HG03342 (cell line): ENCODE results near the gene NAT16.
"Not testable (repeated sequence)": the region's sequence is repeated elsewhere in the genome, so short reads cannot be mapped to it uniquely, and the experiment has no call there.

ENCODE experiments used
- ATAC-seq: cut with Tn5 transposase; IDR thresholded peaks from one replicate; pipeline ENCODE4 v1.9.1; 2021; ENCODE audit warnings: mild to moderate bottlenecking, moderate library complexity; ENCODE audit not compliant: unreplicated experiment

Gene NAT16

DNA sequence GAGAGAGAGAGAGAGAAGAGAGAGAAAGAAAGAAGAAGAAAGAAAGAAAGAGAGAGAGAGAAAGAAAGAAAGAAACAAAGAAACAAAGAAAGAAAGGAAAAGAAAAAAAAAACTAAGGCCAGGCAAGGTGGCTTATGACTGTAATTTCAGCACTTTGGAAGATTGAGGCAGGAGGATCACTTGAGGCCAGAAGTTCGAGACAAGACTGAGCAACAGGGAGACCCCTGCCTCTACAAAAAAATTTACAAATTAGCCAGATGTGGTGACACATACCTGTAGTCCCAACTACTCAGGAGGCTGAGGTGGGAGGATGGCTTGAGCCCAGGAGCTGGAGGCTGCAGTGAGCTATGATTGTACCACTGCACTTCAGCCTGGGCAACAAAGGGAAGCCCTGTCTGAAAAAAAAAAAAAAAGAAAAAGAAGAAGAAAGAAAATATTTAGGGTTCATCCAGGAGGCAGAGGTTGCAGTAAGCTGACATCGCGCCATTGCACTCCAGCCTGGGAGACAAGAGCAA, 50.4 kb downstream of the NAT16 start:
- ATAC-seq = no peak

DNA sequence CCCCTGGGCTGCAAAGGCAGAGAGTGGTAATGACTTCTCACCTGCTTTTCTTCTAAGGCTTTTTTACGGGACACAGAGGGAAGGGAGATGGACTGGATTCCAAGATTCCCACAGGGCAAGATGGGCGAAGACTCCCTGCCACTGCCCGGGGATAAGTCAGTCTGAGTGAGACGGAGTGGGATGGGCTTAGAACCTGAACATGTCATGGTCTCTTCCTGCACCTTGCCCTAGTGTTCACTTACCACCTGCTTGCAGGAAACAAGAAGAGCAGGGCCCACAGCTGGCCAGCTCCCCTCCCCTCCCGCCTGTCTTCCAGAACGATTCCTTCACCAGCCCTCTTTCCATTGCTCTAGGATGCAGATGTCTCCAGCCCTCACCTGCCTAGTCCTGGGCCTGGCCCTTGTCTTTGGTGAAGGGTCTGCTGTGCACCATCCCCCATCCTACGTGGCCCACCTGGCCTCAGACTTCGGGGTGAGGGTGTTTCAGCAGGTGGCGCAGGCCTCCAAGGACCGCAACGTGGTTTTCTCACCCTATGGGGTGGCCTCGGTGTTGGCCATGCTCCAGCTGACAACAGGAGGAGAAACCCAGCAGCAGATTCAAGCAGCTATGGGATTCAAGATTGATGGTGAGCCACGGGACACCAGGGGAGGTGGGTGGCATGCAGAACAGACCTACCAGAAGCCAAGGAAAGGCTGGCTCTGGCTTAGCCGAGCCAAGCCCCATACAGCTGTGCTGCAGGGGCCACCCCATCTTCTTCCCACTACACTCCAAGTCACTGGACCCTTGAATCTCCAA, 51.9 kb downstream of the NAT16 start:
- ATAC-seq = no peak

DNA sequence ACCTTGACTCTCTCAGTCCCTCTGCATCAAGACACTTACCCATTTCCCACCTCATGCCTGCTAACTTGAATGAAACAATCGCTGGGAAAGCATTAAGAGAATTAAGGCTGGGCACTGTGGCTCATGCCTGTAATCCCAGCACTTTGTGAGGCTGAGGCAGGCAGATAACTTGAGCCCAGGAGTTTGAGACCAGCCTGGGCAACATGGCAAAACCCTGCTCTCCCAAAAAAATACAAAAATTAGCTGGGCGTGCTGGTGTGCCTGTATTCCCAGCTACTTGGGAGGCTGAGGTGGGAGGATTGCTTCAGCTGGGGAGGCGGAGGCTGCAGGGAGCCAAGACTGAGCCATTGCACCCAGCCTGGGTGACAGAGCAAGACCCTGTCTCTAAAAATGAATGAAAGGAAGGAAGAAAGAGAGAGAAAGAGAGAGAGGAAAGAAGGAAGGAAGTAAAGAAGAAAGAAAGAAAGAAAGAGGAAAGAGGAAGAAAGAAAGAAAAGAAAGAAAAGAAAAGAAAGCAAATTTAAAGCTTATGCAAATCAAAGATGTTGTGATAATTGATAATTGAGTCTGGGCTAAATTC, 52.5 kb downstream of the NAT16 start:
- ATAC-seq = no peak

DNA sequence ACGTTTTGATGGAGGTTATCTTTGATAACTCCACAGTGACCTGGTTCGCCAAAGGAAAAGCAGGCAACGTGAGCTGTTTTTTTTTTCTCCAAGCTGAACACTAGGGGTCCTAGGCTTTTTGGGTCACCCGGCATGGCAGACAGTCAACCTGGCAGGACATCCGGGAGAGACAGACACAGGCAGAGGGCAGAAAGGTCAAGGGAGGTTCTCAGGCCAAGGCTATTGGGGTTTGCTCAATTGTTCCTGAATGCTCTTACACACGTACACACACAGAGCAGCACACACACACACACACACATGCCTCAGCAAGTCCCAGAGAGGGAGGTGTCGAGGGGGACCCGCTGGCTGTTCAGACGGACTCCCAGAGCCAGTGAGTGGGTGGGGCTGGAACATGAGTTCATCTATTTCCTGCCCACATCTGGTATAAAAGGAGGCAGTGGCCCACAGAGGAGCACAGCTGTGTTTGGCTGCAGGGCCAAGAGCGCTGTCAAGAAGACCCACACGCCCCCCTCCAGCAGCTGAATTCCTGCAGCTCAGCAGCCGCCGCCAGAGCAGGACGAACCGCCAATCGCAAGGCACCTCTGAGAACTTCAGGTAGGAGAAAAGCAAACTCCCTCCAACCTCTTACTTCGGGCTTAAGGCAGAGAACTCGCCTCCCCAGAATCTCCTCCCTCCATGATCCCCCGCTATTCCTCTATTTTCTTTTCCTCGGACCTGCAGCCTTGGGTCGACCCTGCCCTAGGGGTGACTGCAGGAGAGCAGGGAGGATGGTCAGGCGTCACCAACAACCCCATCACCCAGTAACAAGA, 53.2 kb downstream of the NAT16 start, which contains the start of gene SERPINE1:
Gene SERPINE1, plus strand, starts transcription at position 454 of the 809 bp plus-strand sequence. CDS start 1,290 bp downstream, outside the sequence.
- peak; percentile 47 for ATAC-seq

DNA sequence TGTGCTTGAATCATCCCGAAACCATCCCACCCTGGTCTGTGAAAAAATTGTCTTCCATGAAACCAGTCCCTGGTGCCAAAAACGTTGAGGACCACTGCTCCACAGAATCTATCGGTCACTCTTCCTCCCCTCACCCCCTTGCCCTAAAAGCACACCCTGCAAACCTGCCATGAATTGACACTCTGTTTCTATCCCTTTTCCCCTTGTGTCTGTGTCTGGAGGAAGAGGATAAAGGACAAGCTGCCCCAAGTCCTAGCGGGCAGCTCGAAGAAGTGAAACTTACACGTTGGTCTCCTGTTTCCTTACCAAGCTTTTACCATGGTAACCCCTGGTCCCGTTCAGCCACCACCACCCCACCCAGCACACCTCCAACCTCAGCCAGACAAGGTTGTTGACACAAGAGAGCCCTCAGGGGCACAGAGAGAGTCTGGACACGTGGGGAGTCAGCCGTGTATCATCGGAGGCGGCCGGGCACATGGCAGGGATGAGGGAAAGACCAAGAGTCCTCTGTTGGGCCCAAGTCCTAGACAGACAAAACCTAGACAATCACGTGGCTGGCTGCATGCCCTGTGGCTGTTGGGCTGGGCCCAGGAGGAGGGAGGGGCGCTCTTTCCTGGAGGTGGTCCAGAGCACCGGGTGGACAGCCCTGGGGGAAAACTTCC, 54.0 kb downstream of the NAT16 start:
- ATAC-seq = peak; percentile 60

DNA sequence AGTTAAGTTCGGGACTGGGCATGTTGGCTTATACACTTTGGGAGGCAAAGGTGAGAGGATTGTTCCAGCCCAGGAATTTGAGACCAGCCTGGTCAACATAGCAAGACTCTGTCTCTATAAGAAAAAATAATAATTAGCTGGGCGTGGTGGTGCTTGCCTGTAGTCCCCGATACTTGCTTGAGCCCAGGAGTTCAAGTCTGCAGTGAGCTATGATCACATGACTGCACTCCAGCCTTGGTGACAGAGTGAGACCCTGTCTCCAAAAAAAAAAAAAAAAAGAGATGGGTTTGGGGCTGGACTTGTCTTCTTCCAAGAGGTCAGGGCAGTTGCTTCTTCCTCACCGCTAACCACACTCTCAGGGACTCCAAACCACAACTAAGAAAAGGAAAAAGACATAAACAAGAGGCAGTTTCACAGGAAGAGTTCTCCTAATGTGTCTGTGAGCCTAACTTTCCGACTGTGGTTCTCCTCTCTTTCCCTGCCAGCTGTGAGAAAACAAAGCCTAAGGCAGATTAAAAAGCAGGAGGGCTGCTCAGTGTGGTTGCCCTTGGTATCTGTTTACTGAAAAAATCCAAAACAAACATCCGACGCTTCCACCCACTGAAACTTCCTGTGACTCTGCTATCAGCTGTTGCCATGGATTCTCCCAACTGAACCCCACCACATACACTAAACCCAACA, 55.6 kb downstream of the NAT16 start:
- ATAC-seq = no peak

DNA sequence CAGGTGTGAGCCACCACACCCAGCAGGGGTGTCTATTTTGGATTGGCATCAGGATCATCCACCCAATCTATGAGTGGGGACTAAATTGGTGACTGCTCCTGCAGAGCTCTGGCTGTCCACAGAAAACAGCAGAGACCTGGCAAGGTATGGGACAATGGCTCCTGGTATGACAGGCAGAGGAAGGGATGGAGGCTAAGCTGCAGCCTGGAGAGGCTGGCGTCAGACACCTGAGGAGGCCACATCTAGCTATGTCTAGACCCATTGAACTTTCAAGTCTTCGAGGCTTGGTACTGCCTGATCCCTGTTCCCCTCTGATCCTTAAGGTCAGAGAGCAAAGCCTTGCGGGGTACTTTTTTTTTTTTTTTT, 56.4 kb downstream of the NAT16 start:
- no peak for ATAC-seq

DNA sequence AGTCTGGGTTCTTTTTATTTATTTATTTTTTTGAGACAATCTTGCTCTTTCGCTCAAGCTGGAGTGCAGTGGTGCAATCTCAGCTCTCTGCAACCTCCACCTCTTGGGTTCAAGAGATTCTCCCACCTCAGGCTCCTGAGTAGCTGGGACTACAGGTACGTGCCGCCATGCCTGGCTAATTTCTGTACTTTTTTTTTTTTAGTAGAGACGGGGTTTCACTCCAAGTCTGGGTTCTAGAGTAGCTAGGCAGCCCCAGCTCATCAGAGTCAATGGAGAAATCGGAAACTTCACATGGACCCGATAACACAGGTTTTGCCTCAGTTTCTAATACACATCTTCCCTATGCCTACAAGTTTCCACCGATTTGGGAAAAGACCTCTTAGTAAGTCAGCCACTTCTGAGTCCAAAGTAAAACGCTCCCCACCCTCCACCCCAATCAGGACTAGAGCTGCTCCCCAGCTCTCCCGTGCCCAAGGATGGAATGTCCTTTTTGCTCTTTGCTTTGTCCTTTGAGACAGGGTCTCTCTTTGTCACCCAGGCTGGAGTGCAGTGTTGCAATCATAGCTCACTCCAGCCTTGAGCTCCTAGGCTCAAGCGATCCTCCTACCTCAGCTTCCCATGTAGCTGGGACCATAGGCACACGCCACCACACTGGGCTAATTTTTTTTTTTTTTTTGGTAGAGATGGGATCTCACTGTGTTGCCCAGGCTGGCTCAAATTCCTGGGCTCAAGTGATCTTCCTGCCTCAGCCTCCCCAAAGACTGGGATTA, 57.0 kb downstream of the NAT16 start:
- no peak for ATAC-seq

DNA sequence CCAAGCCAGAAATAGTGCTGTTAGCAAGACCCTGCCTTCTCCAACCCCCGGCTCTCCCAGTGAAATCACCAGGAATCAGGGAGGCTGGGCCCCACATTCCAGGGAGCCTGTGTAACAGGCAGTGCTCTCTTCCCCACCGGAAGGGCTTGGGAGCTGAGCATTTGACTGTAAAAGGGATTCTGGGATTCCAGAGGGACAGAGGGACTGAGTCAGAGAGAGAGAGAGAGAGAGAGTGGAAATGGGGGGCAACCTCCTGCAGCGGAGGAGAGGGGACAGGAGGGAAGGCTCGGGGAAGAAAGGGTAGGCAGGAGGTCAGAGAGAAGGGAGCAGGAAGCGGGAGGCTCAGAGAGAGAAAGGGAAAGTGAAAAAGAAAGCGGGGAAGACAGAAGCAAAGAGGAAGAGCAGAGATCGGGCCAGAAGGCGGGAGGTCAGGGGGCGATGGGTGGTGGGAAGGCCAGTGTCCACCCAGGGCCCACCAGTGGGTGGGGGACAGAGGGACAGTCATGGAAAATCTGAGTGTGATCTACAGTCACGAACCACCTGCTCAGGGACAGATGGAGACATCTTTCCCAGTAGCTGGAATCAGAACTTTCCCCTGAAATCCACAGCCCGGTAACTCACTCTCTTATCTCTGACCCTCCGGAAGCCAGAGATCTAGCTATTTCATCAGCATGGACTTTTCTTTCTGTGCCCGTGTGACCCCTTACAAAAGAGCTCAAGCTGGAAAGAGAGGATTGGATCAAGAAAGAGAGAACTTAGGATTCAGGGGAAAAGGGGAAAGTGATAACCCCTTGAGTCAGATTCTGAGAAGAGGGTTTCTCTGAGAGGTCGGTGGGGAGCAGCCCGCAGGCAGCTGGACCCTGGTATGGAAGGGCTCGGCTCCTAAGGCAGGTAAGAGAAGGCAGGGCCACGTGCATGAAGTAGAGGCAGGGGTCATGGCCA, 57.8 kb downstream of the NAT16 start:
- ATAC-seq = no peak

DNA sequence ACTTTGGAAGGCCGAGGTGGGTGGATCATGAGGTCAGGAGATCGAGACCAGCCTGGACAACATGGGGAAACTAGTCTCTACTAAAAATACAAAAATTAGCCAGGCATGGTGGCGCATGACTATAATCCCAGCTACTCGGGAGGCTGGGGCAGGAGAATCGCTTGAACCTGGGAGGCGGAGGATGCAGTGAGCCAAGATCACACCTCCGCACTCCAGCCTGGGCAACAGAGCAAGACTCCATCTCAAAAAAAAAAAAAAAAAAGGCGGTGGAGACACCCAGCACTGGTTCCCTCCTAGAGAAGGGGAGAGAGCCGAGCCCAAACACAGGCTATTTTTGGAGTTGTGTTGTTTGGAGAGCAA, 58.5 kb downstream of the NAT16 start:
- not testable (repeated sequence) for ATAC-seq
